Osteoblast (primary cell): Measurements from ENCODE around the gene MRPL34. TPM values are rescaled to one million over a fixed set of nuclear protein-coding genes. Genes with fewer than 3 reads are reported as not detected.
"Not testable (repeated sequence)": the region's sequence is repeated elsewhere in the genome, so short reads cannot be mapped to it uniquely, and the experiment has no call there.

Experiments
- DNase-seq: peaks from one replicate; pipeline ENCODE4 v3.0.0; 2011; ENCODE audit warnings: low spot score, mixed read lengths; ENCODE audit not compliant: insufficient read length; ENCODE audit errors: missing footprints
- H2AFZ ChIP-seq: 2 replicates; pipeline ENCODE4 v1.6.0; 2011; ENCODE audit warnings: mild to moderate bottlenecking, low read length
- H3K27ac ChIP-seq: 2 replicates; pipeline ENCODE4 v1.5.1; 2011; ENCODE audit warnings: mild to moderate bottlenecking, low read depth, low read length, moderate library complexity
- H3K27me3 ChIP-seq: 2 replicates; pipeline ENCODE4 v1.6.0; 2012; ENCODE audit warnings: mild to moderate bottlenecking, control low read depth, inconsistent platforms, low read length, moderate library complexity; ENCODE audit not compliant: insufficient read depth
- H3K36me3 ChIP-seq: 2 replicates; pipeline ENCODE4 v1.5.1; 2011; ENCODE audit warnings: mild to moderate bottlenecking, low read length, control low read depth, moderate library complexity; ENCODE audit not compliant: insufficient read depth
- H3K4me1 ChIP-seq: 2 replicates; pipeline ENCODE4 v1.5.1; 2011; ENCODE audit warnings: mild to moderate bottlenecking, low read length, control low read depth, moderate library complexity; ENCODE audit not compliant: insufficient read depth
- H3K4me2 ChIP-seq: 2 replicates; pipeline ENCODE4 v1.6.0; 2011; ENCODE audit warnings: mild to moderate bottlenecking, low read length; ENCODE audit not compliant: insufficient read depth
- H3K4me3 ChIP-seq: fragments of 200-600 bp; sonication (generic); 3 replicates; pipeline ENCODE4 v1.5.1; 2012; ENCODE audit warnings: mild to moderate bottlenecking, low read length, inconsistent platforms; ENCODE audit not compliant: insufficient read depth
- H3K79me2 ChIP-seq: 2 replicates; pipeline ENCODE4 v1.6.0; 2012; ENCODE audit warnings: mild to moderate bottlenecking, low read length, control low read depth, inconsistent platforms; ENCODE audit not compliant: insufficient read depth
- H3K9me3 ChIP-seq: 2 replicates; pipeline ENCODE4 v1.5.1; 2011; ENCODE audit warnings: low read depth, low read length, control low read depth
- H4K20me1 ChIP-seq: 2 replicates; pipeline ENCODE4 v1.6.0; 2012; ENCODE audit warnings: mild to moderate bottlenecking, low read length, control low read depth; ENCODE audit not compliant: insufficient read depth
- CTCF ChIP-seq: IDR thresholded peaks from 2 replicates; pipeline ENCODE4 v1.5.1; 2011; ENCODE audit warnings: mild to moderate bottlenecking, low read depth, low read length, moderate library complexity; ENCODE audit errors: extremely low read depth
- total RNA-seq: library from RNA; depleted of rRNA; stranded (reverse); fragments of >200 nt; gene quantifications from 2 replicates; pipeline ENCODE4 v1.2.3, GENCODE V29; 2012

Gene MRPL34
- total RNA-seq, 1 donor: 40.5 TPM

DNA sequence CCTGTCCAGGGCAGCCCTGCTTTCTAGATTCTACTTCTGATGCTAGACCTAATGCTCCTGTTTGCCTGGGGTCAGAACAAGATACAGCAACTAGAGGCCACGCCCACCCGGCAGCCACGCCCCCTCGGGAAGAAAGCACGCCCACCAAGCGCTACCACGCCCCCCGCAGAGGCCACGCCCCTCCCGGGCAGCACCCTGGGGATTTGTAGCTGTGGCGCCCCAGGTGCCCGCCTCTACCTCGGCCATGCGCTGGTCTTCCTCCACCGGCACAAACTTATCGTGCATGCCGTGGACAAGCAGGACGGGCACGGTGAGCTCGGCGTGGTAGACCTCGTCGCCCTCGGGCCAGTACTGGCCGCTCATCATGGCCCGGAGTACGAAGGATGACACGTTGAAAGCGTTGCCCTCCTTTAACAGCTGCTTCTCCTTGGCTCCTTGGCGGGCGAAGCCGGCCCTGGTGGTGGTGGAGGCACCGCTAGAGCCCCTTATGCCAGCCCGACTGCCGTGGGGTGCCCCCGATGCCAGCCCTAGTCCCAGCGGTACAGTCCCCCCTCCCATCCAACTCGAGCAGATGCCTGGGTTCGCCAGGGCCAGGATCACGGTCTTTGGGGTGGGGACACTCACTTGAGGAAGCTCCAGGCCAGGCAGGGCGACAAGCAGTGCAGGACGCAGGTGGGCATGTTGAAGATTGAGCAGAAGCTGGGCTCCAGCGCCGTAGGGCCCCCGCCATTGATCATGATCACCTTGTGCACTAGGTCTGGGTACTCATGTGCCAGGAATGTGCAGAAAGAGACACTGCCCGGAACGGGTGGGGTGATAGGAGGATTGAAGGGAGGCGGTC is 11.4 kb upstream of the MRPL34 start:
- H3K36me3 ChIP-seq: no peaks in the 10 kb centered on the region
- peak; percentile 88 for DNase-seq
- no peak overlapping the region for H2AFZ ChIP-seq
- peaks cover 6% of the 10 kb centered on the region for H3K4me1 ChIP-seq
- H3K27me3 ChIP-seq: no peaks in the 10 kb centered on the region
- H3K4me2 ChIP-seq: no peak overlapping the region
- no peak overlapping the region for H3K27ac ChIP-seq
- H3K4me3 ChIP-seq: no peak overlapping the region
- H3K79me2 ChIP-seq: no peaks in the 10 kb centered on the region
- no peaks in the 10 kb centered on the region for H4K20me1 ChIP-seq
- no peaks in the 10 kb centered on the region for H3K9me3 ChIP-seq
- no peak for TF ChIP-seq CTCF

GRCh38 chr19:17295551-17295950 is 10.1 kb upstream of the MRPL34 start:
- H4K20me1 ChIP-seq, H3K27me3 ChIP-seq, DNase-seq, H3K27ac ChIP-seq, H3K9me3 ChIP-seq, H3K36me3 ChIP-seq, H3K4me1 ChIP-seq, H3K79me2 ChIP-seq, H3K4me3 ChIP-seq, H2AFZ ChIP-seq, H3K4me2 ChIP-seq: not testable (repeated sequence)

- H3K27ac ChIP-seq: no peak overlapping the region
Observed at GRCh38 chr19:17296273-17296672, 9.4 kb upstream of the MRPL34 start.

GRCh38 chr19:17296976-17297375 is 8.7 kb upstream of the MRPL34 start:
- H3K4me1 ChIP-seq: peaks cover 6% of the 10 kb centered on the region
- no peaks in the 10 kb centered on the region for H3K9me3 ChIP-seq
- no peak overlapping the region for H3K27ac ChIP-seq
- no peak for DNase-seq
- H3K36me3 ChIP-seq: no peaks in the 10 kb centered on the region
- no peak for TF ChIP-seq CTCF
- no peaks in the 10 kb centered on the region for H3K79me2 ChIP-seq
- no peaks in the 10 kb centered on the region for H3K27me3 ChIP-seq
- H3K4me3 ChIP-seq: no peak overlapping the region
- H2AFZ ChIP-seq: no peak overlapping the region
- no peaks in the 10 kb centered on the region for H4K20me1 ChIP-seq
- H3K4me2 ChIP-seq: no peak overlapping the region

More at GRCh38 chr19:17296273-17296672, 9.4 kb upstream of the MRPL34 start:
- no peaks in the 10 kb centered on the region for H3K9me3 ChIP-seq
- H3K4me1 ChIP-seq: peaks cover 6% of the 10 kb centered on the region
- H3K36me3 ChIP-seq: no peaks in the 10 kb centered on the region
- peak; percentile 30 for TF ChIP-seq CTCF
- H3K27me3 ChIP-seq: no peaks in the 10 kb centered on the region
- no peak overlapping the region for H3K4me2 ChIP-seq
- no peak overlapping the region for H2AFZ ChIP-seq
- peak; percentile 92 for DNase-seq
- no peaks in the 10 kb centered on the region for H3K79me2 ChIP-seq
- H3K4me3 ChIP-seq: no peak overlapping the region
- no peaks in the 10 kb centered on the region for H4K20me1 ChIP-seq
